ENCODE measurements around the gene DNMT3A.

GRCh38 chr2:25358249-25358815 lies 16.6 kb upstream of the DNMT3A start:
- TF ChIP-seq CTCF (IDR thresholded peaks at IDR 0.05; ENCODE audit: control extremely low read depth in 1 of 3, insufficient read depth in 1 of 3, low read depth in 1 of 3, low read length in 3 of 3) = no peak
- TF ChIP-seq YY1 (IDR thresholded peaks at IDR 0.05; ENCODE audit: low read depth, low read length) = no peak
- no peak for TF ChIP-seq EP300 (IDR thresholded peaks at IDR 0.05; ENCODE audit: borderline replicate concordance in 1 of 2, low read depth in 2 of 2, low read length in 2 of 2)
- no peak for TF ChIP-seq CEBPB (IDR thresholded peaks at IDR 0.05; ENCODE audit: low read depth, low read length)
- TF ChIP-seq CBX5 (IDR thresholded peaks at IDR 0.05; ENCODE audit: low read depth, low read length) = no peak
- TF ChIP-seq POLR2A (IDR thresholded peaks at IDR 0.05; ENCODE audit: control extremely low read depth in 1 of 2, low read depth in 2 of 2, low read length in 2 of 2) = no peak
